Transverse colon (tissue), 4 donors: Measurements from ENCODE around the gene RELL1.

ENCODE experiments used
- POLR2AphosphoS5 ChIP-seq, 3 donors: sonication (generic); formaldehyde crosslinking; IDR thresholded peaks; one replicate each; pipeline ENCODE4 v1.6.1; 2016; ENCODE audit warnings: antibody characterized with exemption in 3 of 3
- TF ChIP-seq, protein P1 (sequence below), 5 experiments: fragments of 200-600 bp in 3 of 5; fragments of 450-650 bp in 2 of 5; sonication (generic) in 3 of 5; IDR thresholded peaks; 1 replicate in 2 of 5; 2 replicates in 3 of 5; pipeline ENCODE4 v1.5.1; 2016 to 2017; ENCODE audit warnings: antibody characterized with exemption in 5 of 5, inconsistent platforms in 3 of 5, mild to moderate bottlenecking in 2 of 5, moderate library complexity in 1 of 5

DNA sequence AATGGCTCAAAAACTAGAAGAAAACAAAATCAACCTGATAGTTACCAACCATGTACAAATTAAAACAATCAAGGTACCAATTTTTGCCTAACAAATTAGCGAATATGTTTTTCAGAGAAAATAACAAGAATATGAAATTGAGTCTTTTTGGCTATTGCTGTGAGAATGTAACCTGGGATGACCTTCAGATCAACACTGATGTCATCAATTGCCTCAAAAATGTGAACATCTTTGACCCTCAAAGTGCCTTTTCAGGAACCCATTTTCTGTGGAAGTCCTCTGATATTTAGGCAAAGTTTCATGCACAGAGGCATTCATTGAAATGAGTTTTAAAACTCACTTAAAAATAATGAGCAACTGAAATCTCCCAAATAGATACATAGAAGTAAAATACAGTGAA, 6.1 kb downstream of the RELL1 start:
- no peak for TF ChIP-seq POLR2AphosphoS5 (IDR thresholded peaks at IDR 0.05)
- TF ChIP-seq, protein P1, sequence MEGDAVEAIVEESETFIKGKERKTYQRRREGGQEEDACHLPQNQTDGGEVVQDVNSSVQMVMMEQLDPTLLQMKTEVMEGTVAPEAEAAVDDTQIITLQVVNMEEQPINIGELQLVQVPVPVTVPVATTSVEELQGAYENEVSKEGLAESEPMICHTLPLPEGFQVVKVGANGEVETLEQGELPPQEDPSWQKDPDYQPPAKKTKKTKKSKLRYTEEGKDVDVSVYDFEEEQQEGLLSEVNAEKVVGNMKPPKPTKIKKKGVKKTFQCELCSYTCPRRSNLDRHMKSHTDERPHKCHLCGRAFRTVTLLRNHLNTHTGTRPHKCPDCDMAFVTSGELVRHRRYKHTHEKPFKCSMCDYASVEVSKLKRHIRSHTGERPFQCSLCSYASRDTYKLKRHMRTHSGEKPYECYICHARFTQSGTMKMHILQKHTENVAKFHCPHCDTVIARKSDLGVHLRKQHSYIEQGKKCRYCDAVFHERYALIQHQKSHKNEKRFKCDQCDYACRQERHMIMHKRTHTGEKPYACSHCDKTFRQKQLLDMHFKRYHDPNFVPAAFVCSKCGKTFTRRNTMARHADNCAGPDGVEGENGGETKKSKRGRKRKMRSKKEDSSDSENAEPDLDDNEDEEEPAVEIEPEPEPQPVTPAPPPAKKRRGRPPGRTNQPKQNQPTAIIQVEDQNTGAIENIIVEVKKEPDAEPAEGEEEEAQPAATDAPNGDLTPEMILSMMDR (IDR thresholded peaks at IDR 0.05) = no peak
